Ectodermal cell (in vitro differentiated cells): ENCODE measurements around the gene GABRB2.

Experiments used
- H3K27ac ChIP-seq: 2 replicates; pipeline ENCODE4 v1.7.0; 2013; ENCODE audit warnings: mild to moderate bottlenecking, low read depth, low read length; ENCODE audit not compliant: insufficient read depth, poor library complexity, severe bottlenecking
- H3K27me3 ChIP-seq: 2 replicates; pipeline ENCODE4 v1.7.0; 2013; ENCODE audit warnings: mild to moderate bottlenecking, low read length; ENCODE audit not compliant: insufficient read depth, control insufficient read depth, poor library complexity, severe bottlenecking
- H3K36me3 ChIP-seq: one replicate; pipeline ENCODE4 v1.7.0; 2013; ENCODE audit warnings: low read length; ENCODE audit not compliant: control insufficient read depth, insufficient read depth
- H3K4me1 ChIP-seq: one replicate; pipeline ENCODE4 v1.7.0; 2013; ENCODE audit warnings: low read length; ENCODE audit not compliant: control insufficient read depth, insufficient read depth
- H3K4me3 ChIP-seq: 2 replicates; pipeline ENCODE4 v1.7.0; 2013; ENCODE audit warnings: low read depth, low read length, control low read depth; ENCODE audit not compliant: insufficient read depth
- H3K9me3 ChIP-seq: 2 replicates; pipeline ENCODE4 v1.7.0; 2013; ENCODE audit warnings: mild to moderate bottlenecking, low read length, moderate library complexity; ENCODE audit not compliant: control insufficient read depth
- WGBS, 2 experiments: methylation state at CpG; one replicate each; pipeline ENCODE4 v1.1.7; 2013; ENCODE audit warnings: missing lambda C conversion rate in 2 of 2; 5-methylcytosine and 5-hydroxymethylcytosine counted together

The GABRB2 gene

DNA sequence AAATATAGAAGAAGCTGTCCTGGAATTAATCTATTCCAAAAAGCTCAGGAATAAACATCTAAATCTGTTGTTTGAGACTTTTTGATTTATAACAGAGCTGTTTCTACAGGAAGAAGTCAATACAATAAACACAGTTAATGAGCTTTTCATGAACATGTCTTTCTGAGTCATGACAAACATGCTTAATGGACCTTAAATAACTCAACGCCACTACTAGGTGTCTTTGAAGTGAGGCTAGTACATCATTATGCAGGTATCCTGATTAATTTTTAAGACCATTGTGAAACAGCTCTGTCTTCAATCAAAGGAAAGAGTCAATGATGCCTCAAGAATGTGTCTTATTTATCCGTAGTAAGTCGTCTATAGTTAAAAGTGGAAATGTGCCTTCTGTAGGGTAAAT is 131.6 kb downstream of the GABRB2 start:
- Histone ChIP-seq H3K4me1 (no peaks in the 10 kb centered on the region), H3K36me3 (no peaks in the 10 kb centered on the region), H3K27ac (no peak overlapping the region), H3K9me3 (no peaks in the 10 kb centered on the region), H3K4me3 (no peak overlapping the region), H3K27me3 (no peaks in the 10 kb centered on the region)
- WGBS, 2 experiments, result 96 to 97% methylated on average over 3 of the region's 3 CpGs

DNA sequence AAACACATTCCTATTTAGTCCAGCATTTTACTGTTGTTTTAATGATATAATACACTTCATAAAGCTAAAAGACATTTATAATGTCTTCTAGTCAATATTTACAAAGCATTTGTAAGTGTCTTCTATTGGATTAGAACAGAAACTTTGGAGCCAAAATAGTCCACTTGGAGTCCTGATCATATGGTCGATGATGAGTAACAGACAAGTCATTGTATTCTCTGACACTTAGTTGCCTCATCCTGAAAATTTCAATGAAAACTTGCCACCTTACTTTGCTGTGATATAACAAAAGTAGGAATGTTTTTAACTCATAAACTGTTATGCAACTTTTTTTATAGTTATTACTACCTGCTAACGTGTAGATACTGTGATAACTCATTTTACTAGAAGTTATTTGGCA is 132.5 kb downstream of the GABRB2 start:
- Histone ChIP-seq H3K27ac (no peak overlapping the region), H3K27me3 (no peaks in the 10 kb centered on the region)

DNA sequence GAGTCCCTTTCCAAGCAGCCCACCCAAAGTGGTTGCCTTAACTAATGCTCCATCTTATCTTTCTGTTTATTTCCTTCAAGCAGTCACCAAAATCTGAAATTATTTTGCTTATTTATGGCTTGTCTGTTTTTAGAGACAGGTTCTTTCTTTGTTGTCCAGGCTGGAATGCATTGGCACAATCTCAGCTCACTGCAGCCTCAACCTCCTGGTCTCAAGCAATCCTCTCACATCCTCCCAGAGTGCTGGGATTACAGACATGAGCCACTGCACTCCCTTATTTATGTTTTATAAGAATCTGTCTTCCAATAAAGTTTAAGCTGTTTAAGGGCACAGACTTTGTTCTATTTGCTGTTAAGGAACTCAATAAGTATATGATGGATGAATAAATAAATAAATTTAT is 133.7 kb downstream of the GABRB2 start:
- no peaks in the 10 kb centered on the region for H3K9me3 ChIP-seq
- H3K27me3 ChIP-seq, result no peaks in the 10 kb centered on the region
- no peak overlapping the region for H3K27ac ChIP-seq
- no peaks in the 10 kb centered on the region for H3K36me3 ChIP-seq
- H3K4me1 ChIP-seq, result no peaks in the 10 kb centered on the region
- no peak overlapping the region for H3K4me3 ChIP-seq

More for the DNA sequence above, 132.5 kb downstream of the GABRB2 start:
- WGBS, 2 experiments, result 100% methylated on average over 1 of the region's 2 CpGs
- no peaks in the 10 kb centered on the region for H3K4me1 ChIP-seq
- H3K4me3 ChIP-seq, result no peak overlapping the region
- no peaks in the 10 kb centered on the region for H3K36me3 ChIP-seq
- no peaks in the 10 kb centered on the region for H3K9me3 ChIP-seq

DNA sequence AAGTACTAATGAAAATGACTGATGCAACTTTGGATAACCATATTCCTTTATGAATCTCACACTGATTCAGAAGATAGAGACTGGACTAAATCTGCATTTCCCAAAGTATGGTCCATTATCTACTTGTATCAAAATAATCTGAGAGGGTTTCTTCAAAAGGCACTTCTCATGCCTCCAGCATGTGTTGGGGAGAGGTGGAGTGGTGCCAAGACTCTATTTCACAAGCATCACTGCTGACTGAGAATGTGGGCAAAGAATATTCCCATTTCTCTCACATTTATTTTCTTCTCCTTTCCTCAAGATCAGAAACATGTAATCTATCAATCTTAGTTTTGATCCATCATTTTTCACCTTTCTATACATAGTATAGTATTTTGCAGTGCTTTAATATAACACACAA is 135.4 kb downstream of the GABRB2 start:
- H3K4me1 ChIP-seq, result no peaks in the 10 kb centered on the region
- no peaks in the 10 kb centered on the region for H3K9me3 ChIP-seq
- H3K27ac ChIP-seq, result no peak overlapping the region
- H3K4me3 ChIP-seq, result no peak overlapping the region
- no peaks in the 10 kb centered on the region for H3K27me3 ChIP-seq
- no peaks in the 10 kb centered on the region for H3K36me3 ChIP-seq

DNA sequence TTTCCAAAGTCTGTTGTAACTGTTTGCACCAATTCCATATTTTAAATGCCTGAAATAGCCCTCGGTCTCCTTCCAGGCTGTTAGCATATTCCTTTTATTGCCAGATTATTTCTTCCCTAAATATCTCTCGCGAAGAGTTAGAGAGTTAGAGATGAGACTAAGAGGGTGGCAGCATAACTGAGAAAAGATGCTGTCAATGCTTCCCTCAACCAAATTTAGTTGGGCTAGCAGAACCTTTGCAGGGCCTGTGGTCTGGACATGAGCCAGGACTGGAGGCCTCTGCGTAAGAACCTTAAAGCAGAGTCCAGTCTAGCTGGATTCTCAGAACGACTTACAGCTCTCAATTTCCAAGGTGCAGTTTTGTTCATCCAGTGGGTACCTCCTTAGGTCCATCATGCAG is 135.9 kb downstream of the GABRB2 start:
- Histone ChIP-seq H3K27ac (no peak overlapping the region), H3K4me3 (no peak overlapping the region), H3K4me1 (no peaks in the 10 kb centered on the region), H3K9me3 (no peaks in the 10 kb centered on the region), H3K27me3 (no peaks in the 10 kb centered on the region), H3K36me3 (no peaks in the 10 kb centered on the region)
- WGBS, 2 experiments, result 95 to 98% methylated on average over 5 of the region's 5 CpGs

DNA sequence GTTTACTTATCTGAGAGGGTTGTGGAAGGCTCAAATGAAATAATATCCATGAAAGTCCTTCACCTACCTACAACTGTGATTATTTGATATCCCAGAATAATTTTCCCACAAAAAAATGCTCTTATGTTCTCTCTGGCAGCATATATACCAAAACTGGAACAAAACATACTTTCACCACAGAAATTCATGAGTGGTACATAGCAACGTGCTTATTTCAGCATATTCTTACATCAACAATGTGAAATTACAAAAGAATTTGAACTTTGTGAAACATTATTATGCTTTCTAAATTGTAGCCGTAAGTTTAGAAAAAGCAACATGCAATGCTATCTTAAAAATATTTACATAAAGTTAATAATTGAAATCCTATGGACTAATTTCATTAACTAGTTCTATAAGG is 137.1 kb downstream of the GABRB2 start:
- no peaks in the 10 kb centered on the region for H3K27me3 ChIP-seq
- H3K36me3 ChIP-seq, result no peaks in the 10 kb centered on the region
- no peak overlapping the region for H3K4me3 ChIP-seq
- H3K27ac ChIP-seq, result no peak overlapping the region
- no peaks in the 10 kb centered on the region for H3K4me1 ChIP-seq
- no peaks in the 10 kb centered on the region for H3K9me3 ChIP-seq
- WGBS, 2 experiments, result 100% methylated on average over 1 of the region's 2 CpGs; no CpG with 5 or more reads in 1 of the 2 experiments

DNA sequence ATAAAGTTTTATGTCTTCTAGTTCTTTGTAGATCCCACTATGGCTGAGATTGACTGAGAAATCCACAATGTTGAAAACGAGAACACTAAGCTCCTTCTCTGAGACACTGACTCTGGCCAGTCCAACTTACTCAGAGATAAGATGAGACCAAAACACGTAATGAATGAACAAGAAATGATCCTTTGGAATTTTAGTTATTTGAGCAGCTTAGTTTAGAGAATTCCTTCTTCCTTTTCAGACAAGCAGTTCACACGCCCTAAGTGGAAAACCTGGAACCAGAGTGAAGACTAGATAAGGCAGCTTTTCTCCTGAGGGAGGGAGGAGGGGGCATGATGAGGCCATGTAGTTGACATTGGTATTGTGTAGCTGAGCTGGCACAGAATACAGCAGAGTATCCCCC is 139.6 kb downstream of the GABRB2 start:
- Histone ChIP-seq H3K4me3 (no peak overlapping the region), H3K4me1 (no peaks in the 10 kb centered on the region), H3K36me3 (no peaks in the 10 kb centered on the region), H3K27ac (no peak overlapping the region), H3K9me3 (no peaks in the 10 kb centered on the region), H3K27me3 (no peaks in the 10 kb centered on the region)
- 94 to 96% methylated on average over 3 of the region's 3 CpGs for WGBS, 2 experiments

DNA sequence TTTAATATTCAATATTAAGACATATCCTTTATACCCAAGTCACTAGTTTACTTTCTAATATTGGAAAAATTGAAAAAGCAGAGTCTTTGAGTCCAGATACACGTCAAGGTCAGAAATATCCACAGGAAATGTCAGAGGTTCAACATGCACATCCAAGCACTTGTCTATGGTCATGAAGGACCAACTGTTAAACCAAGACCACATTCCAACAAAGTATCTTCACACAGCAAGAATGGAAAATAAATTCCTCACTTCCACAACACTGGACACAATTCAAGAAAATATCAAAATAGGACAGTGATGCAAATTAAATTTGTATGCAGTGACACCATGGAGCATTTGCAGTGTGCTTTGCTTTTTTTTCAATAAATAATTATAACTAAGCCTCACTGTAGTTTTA is 142.5 kb downstream of the GABRB2 start:
- Histone ChIP-seq H3K4me1 (no peaks in the 10 kb centered on the region), H3K36me3 (no peaks in the 10 kb centered on the region), H3K27me3 (no peaks in the 10 kb centered on the region), H3K27ac (no peak overlapping the region), H3K9me3 (no peaks in the 10 kb centered on the region), H3K4me3 (no peak overlapping the region)
- WGBS, 2 experiments, result 95 to 100% methylated on average over 1 of the region's 1 CpG

DNA sequence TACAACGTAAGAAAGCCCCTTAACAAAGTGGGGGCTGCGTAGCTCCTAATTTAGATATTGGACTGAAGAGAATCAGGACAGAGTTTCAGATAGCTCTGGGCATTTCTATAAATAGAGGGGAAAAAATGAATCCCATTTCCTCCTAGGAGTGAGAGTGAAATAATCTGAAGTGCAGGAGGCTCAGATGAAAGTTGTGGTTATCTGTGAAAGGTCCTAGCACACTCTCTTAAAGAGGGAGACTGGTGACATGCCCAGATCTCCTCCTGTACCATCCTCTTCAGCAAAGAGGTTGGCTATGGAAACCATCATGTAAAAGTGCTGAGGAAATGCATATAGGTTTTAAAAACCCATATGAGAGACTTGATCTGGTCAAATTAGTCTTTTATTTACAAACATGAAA is 143.4 kb downstream of the GABRB2 start:
- H3K4me3 ChIP-seq, result no peak overlapping the region
- 92 to 93% methylated on average over 2 of the region's 2 CpGs for WGBS, 2 experiments
- H3K27me3 ChIP-seq, result no peaks in the 10 kb centered on the region
- no peaks in the 10 kb centered on the region for H3K36me3 ChIP-seq
- no peaks in the 10 kb centered on the region for H3K9me3 ChIP-seq
- no peaks in the 10 kb centered on the region for H3K4me1 ChIP-seq
- H3K27ac ChIP-seq, result no peak overlapping the region

DNA sequence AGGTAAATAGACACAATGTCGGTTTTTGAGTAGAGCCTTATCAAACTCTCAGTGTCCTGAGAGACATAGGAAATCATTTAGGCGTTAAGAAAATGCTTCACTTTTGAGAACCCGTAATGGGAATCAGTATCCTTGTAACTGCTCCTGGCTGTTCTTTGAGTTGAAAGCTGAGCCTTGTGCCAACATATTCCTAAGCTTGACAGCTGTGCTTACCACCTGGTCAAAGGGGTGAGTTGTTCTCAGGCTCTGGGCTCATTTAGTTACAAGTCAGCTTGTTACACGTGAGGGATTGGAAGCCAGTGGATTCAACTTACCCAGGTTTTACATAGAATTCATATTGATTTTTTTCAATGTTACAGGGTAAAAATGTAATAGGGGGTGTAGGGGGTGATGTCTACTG is 145.9 kb downstream of the GABRB2 start:
- no peaks in the 10 kb centered on the region for H3K36me3 ChIP-seq
- no peak overlapping the region for H3K4me3 ChIP-seq
- H3K9me3 ChIP-seq, result no peaks in the 10 kb centered on the region
- WGBS, 2 experiments, result 87 to 90% methylated on average over 4 of the region's 4 CpGs
- H3K27me3 ChIP-seq, result no peaks in the 10 kb centered on the region
- H3K4me1 ChIP-seq, result no peaks in the 10 kb centered on the region
- no peak overlapping the region for H3K27ac ChIP-seq

DNA sequence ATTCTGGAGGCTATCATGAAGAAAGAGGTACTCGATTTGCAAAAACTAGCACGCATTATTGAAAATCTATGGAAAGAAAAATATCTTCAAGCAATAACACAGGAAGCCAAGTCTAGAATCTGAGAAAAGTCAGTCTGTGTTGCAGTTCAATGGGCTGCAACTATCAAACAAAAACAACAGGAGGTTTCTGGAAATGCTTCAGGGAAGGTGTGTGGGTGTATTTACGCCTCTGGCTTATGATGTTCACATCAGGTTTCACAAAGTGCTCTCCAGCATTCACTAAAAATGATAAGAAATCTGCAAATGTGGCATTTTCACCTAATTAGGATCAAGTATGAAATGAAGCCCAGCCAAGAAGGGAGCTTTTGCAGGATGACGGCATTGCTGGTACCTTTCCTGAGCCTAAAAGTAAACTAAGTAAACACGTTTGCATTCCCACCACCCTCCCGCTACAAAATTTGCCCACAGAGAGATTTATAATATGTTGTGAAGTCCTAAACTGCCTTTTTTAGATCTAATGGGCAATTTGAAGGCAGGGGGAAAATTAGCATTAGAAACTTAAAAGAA is 146.4 kb downstream of the GABRB2 start:
- no peak overlapping the region for H3K27ac ChIP-seq
- no peaks in the 10 kb centered on the region for H3K4me1 ChIP-seq
- H3K36me3 ChIP-seq, result no peaks in the 10 kb centered on the region
- 90 to 91% methylated on average over 3 to 6 of the region's 6 CpGs for WGBS, 2 experiments
- no peaks in the 10 kb centered on the region for H3K9me3 ChIP-seq
- no peak overlapping the region for H3K4me3 ChIP-seq
- H3K27me3 ChIP-seq, result no peaks in the 10 kb centered on the region
